Thyroid gland (tissue), 4 donors: Measurements from ENCODE around the gene GMEB1.

ENCODE experiments used
- CTCF ChIP-seq, 6 experiments: fragments of 200-600 bp in 3 of 6; fragments of 450-650 bp in 3 of 6; sonication (generic) in 3 of 6; IDR thresholded peaks; one replicate each; pipeline ENCODE4 v1.5.1; 2016 to 2019; ENCODE audit warnings: antibody characterized with exemption in 6 of 6, mild to moderate bottlenecking in 2 of 6, inconsistent platforms in 1 of 6, moderate library complexity in 1 of 6
- POLR2A ChIP-seq, 2 donors: fragments of 450-650 bp; IDR thresholded peaks; one replicate each; pipeline ENCODE4 v1.6.1; 2017; ENCODE audit warnings: antibody characterized with exemption in 2 of 2, mild to moderate bottlenecking in 2 of 2, moderate library complexity in 1 of 2

GRCh38 chr1:28735961-28736449 lies 67.4 kb downstream of the GMEB1 start:
- TF ChIP-seq CTCF (IDR thresholded peaks at IDR 0.05), result no peak
- no peak for TF ChIP-seq POLR2A (IDR thresholded peaks at IDR 0.05)
